ENCODE results near the gene CFAP97D2. TPM values are rescaled to one million over a fixed set of nuclear protein-coding genes. Genes with fewer than 3 reads are reported as not detected.

The CFAP97D2 gene
- total and polyA plus RNA-seq, 2 of the 13 experiments (the other 11 are each of a cell fraction or from before 2014, with no cell fraction given): not detected

DNA sequence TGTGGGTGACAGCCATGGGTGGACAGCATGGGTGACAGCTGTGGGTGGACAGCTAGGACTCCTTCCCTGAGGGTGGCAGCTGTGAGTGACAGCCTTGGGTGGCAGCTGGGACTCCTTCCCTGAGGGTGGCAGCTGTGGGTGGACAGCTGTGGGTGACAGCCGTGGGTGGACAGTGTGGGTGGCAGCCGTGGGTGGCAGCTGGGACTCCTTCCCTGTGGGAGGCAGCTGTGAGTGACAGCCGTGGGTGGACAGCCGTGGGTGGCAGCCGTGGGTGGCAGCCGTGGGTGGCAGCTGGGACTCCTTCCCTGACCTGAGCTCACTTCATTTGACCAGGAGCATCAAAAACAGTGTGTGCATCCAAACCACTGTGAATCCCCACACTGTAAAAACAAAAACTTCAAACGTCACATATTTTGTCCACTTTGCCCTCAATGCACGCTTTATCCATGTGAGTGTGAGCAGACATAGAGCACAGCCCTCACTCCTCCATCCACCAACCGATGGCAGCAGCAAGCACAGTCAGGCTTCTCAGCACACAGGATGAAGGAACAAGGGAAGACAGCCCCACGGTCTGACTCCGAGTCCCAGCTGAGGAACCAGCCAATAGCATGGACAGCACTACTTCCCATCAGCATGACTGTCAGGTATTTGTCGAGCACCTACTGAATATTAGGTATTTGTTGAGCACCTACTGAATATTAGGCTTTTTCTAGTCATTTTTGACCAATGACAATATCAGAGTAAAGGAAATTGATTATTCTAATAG lies 1.6 kb upstream of the CFAP97D2 start:
- ChIA-PET POLR2A (no interaction called here), CTCF (ENCODE audit: low intra/inter-chr PET ratio, low total read pairs) (no interaction called here)
- WGBS (ENCODE audit: low lambda C conversion rate): 6% methylated on average over 7 of the region's 12 CpGs
- intact Hi-C loops (cut with micrococcal nuclease; ENCODE audit: unreplicated experiment) (no loop called here), in situ Hi-C loops (cut with HindIII; ENCODE audit: extremely low pct_ligation_motif_present, low pct_unique_long_range_greater_than_20kb) (no loop called here)
- no peaks in the 10 kb centered on the region for H3K4me1 ChIP-seq (ENCODE audit: insufficient read depth, low read length)
- ATAC-seq (no peak), FAIRE-seq (no peak), DNase-seq (ENCODE audit: low spot score) (no peak)
- no peak overlapping the region for H3K27ac ChIP-seq (ENCODE audit: extremely low read length, insufficient read depth, low read length)
- peaks cover 2 to 39% of the 10 kb centered on the region in 2 experiments; a peak in 4 of 5 replicates for H3K27me3 ChIP-seq (ENCODE audit: control insufficient read depth in 1 of 2, insufficient read depth in 2 of 2, low read length in 2 of 2)
- H2AFZ ChIP-seq (ENCODE audit: low read length): no peak overlapping the region
- no peak overlapping the region for H3K4me3 ChIP-seq (replicated peaks in 1 of 3; ENCODE audit: insufficient read depth in 1 of 3, low read depth in 2 of 3, low read length in 3 of 3)
- H3K36me3 ChIP-seq (replicated peaks in 1 of 2; ENCODE audit: control insufficient read depth in 1 of 2, insufficient read depth in 2 of 2, low read length in 2 of 2): no peaks in the 10 kb centered on the region
- peaks cover 16% of the 10 kb centered on the region for H3K9me3 ChIP-seq (ENCODE audit: low read length)
- H4K20me1 ChIP-seq (ENCODE audit: insufficient read depth, low read length): no peaks in the 10 kb centered on the region
- TF ChIP-seq ZZZ3 (CRISPR knock-in tag; IDR thresholded peaks at IDR 0.05; ENCODE audit: borderline replicate concordance) (no peak), ZMYM2 (CRISPR knock-in tag; IDR thresholded peaks at IDR 0.05) (no peak), ZFP62 (CRISPR knock-in tag; IDR thresholded peaks at IDR 0.05) (no peak), ZKSCAN5 (CRISPR knock-in tag; IDR thresholded peaks at IDR 0.05) (no peak), NFRKB (IDR thresholded peaks at IDR 0.05) (no peak), SIN3A (IDR thresholded peaks at IDR 0.05; ENCODE audit: borderline replicate concordance, low read depth, low read length) (no peak), ZFP90 (CRISPR knock-in tag; IDR thresholded peaks at IDR 0.05; ENCODE audit: borderline replicate concordance) (no peak), MED1 (CRISPR knock-in tag; IDR thresholded peaks at IDR 0.05) (no peak), HDAC2 (CRISPR knock-in tag; IDR thresholded peaks at IDR 0.05) (no peak), IKZF1 (IDR thresholded peaks at IDR 0.05) (no peak)
- TF ChIP-seq, protein P1, sequence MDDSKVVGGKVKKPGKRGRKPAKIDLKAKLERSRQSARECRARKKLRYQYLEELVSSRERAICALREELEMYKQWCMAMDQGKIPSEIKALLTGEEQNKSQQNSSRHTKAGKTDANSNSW (CRISPR knock-in tag; IDR thresholded peaks at IDR 0.05; ENCODE audit: borderline replicate concordance): no peak
- TF ChIP-seq, protein P2, sequence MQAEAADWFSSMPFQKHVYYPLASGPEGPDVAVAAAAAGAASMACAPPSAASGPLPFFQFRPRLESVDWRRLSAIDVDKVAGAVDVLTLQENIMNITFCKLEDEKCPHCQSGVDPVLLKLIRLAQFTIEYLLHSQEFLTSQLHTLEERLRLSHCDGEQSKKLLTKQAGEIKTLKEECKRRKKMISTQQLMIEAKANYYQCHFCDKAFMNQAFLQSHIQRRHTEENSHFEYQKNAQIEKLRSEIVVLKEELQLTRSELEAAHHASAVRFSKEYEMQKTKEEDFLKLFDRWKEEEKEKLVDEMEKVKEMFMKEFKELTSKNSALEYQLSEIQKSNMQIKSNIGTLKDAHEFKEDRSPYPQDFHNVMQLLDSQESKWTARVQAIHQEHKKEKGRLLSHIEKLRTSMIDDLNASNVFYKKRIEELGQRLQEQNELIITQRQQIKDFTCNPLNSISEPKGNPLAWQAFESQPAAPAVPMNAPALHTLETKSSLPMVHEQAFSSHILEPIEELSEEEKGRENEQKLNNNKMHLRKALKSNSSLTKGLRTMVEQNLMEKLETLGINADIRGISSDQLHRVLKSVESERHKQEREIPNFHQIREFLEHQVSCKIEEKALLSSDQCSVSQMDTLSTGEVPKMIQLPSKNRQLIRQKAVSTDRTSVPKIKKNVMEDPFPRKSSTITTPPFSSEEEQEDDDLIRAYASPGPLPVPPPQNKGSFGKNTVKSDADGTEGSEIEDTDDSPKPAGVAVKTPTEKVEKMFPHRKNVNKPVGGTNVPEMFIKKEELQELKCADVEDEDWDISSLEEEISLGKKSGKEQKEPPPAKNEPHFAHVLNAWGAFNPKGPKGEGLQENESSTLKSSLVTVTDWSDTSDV (CRISPR knock-in tag; IDR thresholded peaks at IDR 0.05): no peak
- TF ChIP-seq, protein P3, sequence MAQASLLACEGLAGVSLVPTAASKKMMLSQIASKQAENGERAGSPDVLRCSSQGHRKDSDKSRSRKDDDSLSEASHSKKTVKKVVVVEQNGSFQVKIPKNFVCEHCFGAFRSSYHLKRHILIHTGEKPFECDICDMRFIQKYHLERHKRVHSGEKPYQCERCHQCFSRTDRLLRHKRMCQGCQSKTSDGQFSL (CRISPR knock-in tag; IDR thresholded peaks at IDR 0.05): no peak
- H3K9ac ChIP-seq (ENCODE audit: insufficient read depth, low read depth, low read length): no peak overlapping the region
- BruUV-seq (replicated peaks): no TSS peak
- H3K79me2 ChIP-seq (ENCODE audit: insufficient read depth, low read length): no peaks in the 10 kb centered on the region
- no peak overlapping the region for H3K4me2 ChIP-seq (ENCODE audit: low read depth, low read length)

All from HepG2 (cell line).